ENCODE data around the gene ITGB3.

ITGB3 gene

DNA sequence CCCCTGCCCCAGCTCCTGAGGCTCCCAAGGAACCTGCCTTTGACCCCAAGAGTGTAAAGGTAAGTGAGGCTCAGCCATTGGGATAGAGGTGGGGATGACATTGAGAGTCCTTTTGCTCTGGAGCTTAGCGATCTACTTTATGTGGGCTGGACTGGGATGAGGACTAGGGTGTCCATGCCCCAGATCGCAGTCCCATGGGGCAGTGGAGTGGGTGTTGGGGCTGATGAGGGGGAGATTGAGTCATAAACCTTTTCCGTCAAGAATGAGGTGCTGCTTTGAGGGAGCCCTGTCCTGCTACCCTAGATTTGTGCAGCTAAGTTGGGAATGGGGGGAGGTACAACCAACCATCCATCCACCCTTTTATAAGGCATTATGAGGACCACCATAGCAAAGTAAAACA, 44.1 kb upstream of the ITGB3 start:
- Histone ChIP-seq H3K4me1 (ENCODE audit: insufficient read depth, low read length) (peaks cover 4% of the 10 kb centered on the region), H2AFZ (ENCODE audit: low read depth, low read length) (no peak overlapping the region), H3K79me2 (ENCODE audit: insufficient read depth, low read length) (no peaks in the 10 kb centered on the region), H3K36me3 (ENCODE audit: insufficient read depth, low read length) (no peaks in the 10 kb centered on the region), H3K4me2 (ENCODE audit: insufficient read depth, low read length) (no peak overlapping the region), H3K9me3 (ENCODE audit: insufficient read depth, low read length, severe bottlenecking) (no peaks in the 10 kb centered on the region), H3K27ac (ENCODE audit: low read length) (no peak overlapping the region), H4K20me1 (ENCODE audit: insufficient read depth, low read length) (no peaks in the 10 kb centered on the region), H3K9ac (ENCODE audit: low read depth, low read length) (no peak overlapping the region), H3K4me3 (ENCODE audit: low read depth in 1 of 2, low read length in 2 of 2) (no peak overlapping the region), H3K27me3 (ENCODE audit: insufficient read depth, low read length, poor library complexity) (peaks cover 14% of the 10 kb centered on the region)
- no peak for DNase-seq
- TF ChIP-seq EZH2 (IDR thresholded peaks at IDR 0.05; ENCODE audit: borderline replicate concordance, low read depth, low read length, severe bottlenecking), result no peak
- TF ChIP-seq CTCF (IDR thresholded peaks at IDR 0.05; ENCODE audit: borderline replicate concordance, extremely low read depth, low read length, poor library complexity, severe bottlenecking), result no peak
- no peak for ATAC-seq (ENCODE audit: insufficient read depth, low read depth)

DNA sequence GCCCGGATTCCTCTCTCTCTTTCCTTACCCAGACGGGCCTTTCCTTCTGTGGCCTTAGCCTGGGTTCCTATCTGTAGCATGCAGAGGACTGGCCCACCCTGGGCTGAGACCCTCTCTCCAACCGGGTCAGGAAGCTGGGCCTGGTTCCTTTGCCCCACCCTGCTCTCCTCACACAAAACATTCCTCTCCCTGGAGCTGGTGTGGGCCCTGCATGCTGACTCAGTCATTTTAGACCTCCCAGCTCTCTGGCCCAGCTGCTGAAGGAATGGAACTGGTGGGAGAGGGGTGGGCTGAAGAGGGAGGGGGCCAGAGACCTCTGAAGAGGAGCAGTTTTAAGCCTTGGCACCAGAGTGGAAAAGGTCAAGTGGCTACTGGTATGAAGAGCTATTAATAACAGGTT, 43.5 kb upstream of the ITGB3 start:
- no peak overlapping the region for H3K9ac ChIP-seq (ENCODE audit: low read depth, low read length)
- no peaks in the 10 kb centered on the region for H3K4me1 ChIP-seq (ENCODE audit: insufficient read depth, low read length)
- no peaks in the 10 kb centered on the region for H4K20me1 ChIP-seq (ENCODE audit: insufficient read depth, low read length)
- no peaks in the 10 kb centered on the region for H3K9me3 ChIP-seq (ENCODE audit: insufficient read depth, low read length, severe bottlenecking)
- peaks cover 16% of the 10 kb centered on the region for H3K27me3 ChIP-seq (ENCODE audit: insufficient read depth, low read length, poor library complexity)
- DNase-seq (no peak), ATAC-seq (ENCODE audit: insufficient read depth, low read depth) (no peak)
- no peaks in the 10 kb centered on the region for H3K79me2 ChIP-seq (ENCODE audit: insufficient read depth, low read length)
- H3K4me2 ChIP-seq (ENCODE audit: insufficient read depth, low read length), result no peak overlapping the region
- H3K4me3 ChIP-seq (ENCODE audit: low read depth in 1 of 2, low read length in 2 of 2), result no peak overlapping the region
- TF ChIP-seq EZH2 (IDR thresholded peaks at IDR 0.05; ENCODE audit: borderline replicate concordance, low read depth, low read length, severe bottlenecking) (no peak), CTCF (IDR thresholded peaks at IDR 0.05; ENCODE audit: borderline replicate concordance, extremely low read depth, low read length, poor library complexity, severe bottlenecking) (no peak)
- no peak overlapping the region for H3K27ac ChIP-seq (ENCODE audit: low read length)
- no peaks in the 10 kb centered on the region for H3K36me3 ChIP-seq (ENCODE audit: insufficient read depth, low read length)
- no peak overlapping the region for H2AFZ ChIP-seq (ENCODE audit: low read depth, low read length)

GRCh38 chr17:47210779-47211178, 42.8 kb upstream of the ITGB3 start:
- H3K4me3 ChIP-seq (ENCODE audit: low read depth in 1 of 2, low read length in 2 of 2), result no peak overlapping the region
- H3K79me2 ChIP-seq (ENCODE audit: insufficient read depth, low read length), result no peaks in the 10 kb centered on the region
- no peaks in the 10 kb centered on the region for H4K20me1 ChIP-seq (ENCODE audit: insufficient read depth, low read length)
- H3K27ac ChIP-seq (ENCODE audit: low read length), result no peak overlapping the region
- H3K27me3 ChIP-seq (ENCODE audit: insufficient read depth, low read length, poor library complexity), result peaks cover 16% of the 10 kb centered on the region
- no peaks in the 10 kb centered on the region for H3K4me1 ChIP-seq (ENCODE audit: insufficient read depth, low read length)
- no peak overlapping the region for H2AFZ ChIP-seq (ENCODE audit: low read depth, low read length)
- no peaks in the 10 kb centered on the region for H3K9me3 ChIP-seq (ENCODE audit: insufficient read depth, low read length, severe bottlenecking)
- no peak overlapping the region for H3K4me2 ChIP-seq (ENCODE audit: insufficient read depth, low read length)
- no peak for TF ChIP-seq EZH2 (IDR thresholded peaks at IDR 0.05; ENCODE audit: borderline replicate concordance, low read depth, low read length, severe bottlenecking)
- TF ChIP-seq CTCF (IDR thresholded peaks at IDR 0.05; ENCODE audit: borderline replicate concordance, extremely low read depth, low read length, poor library complexity, severe bottlenecking), result no peak
- ATAC-seq (ENCODE audit: insufficient read depth, low read depth) (no peak), DNase-seq (no peak)
- H3K36me3 ChIP-seq (ENCODE audit: insufficient read depth, low read length), result no peaks in the 10 kb centered on the region
- H3K9ac ChIP-seq (ENCODE audit: low read depth, low read length), result no peak overlapping the region

- Histone ChIP-seq H3K9ac (ENCODE audit: low read depth, low read length) (no peak overlapping the region), H3K9me3 (ENCODE audit: insufficient read depth, low read length, severe bottlenecking) (no peaks in the 10 kb centered on the region), H3K4me1 (ENCODE audit: insufficient read depth, low read length) (no peaks in the 10 kb centered on the region), H4K20me1 (ENCODE audit: insufficient read depth, low read length) (no peaks in the 10 kb centered on the region), H3K27ac (ENCODE audit: low read length) (no peak overlapping the region), H3K27me3 (ENCODE audit: insufficient read depth, low read length, poor library complexity) (peaks cover 16% of the 10 kb centered on the region), H3K79me2 (ENCODE audit: insufficient read depth, low read length) (no peaks in the 10 kb centered on the region), H2AFZ (ENCODE audit: low read depth, low read length) (no peak overlapping the region; the same call in 1 of the 2 replicates), H3K36me3 (ENCODE audit: insufficient read depth, low read length) (no peaks in the 10 kb centered on the region), H3K4me3 (ENCODE audit: low read depth in 1 of 2, low read length in 2 of 2) (no peak overlapping the region), H3K4me2 (ENCODE audit: insufficient read depth, low read length) (no peak overlapping the region)
- TF ChIP-seq EZH2 (IDR thresholded peaks at IDR 0.05; ENCODE audit: borderline replicate concordance, low read depth, low read length, severe bottlenecking), result no peak
- DNase-seq (no peak), ATAC-seq (ENCODE audit: insufficient read depth, low read depth) (no peak)
These were observed 41.2 kb upstream of the ITGB3 start for GRCh38 chr17:47212458-47212857.
